HepG2 (cell line): ENCODE data around the gene MYO15A. TPM values are rescaled to one million over a fixed set of nuclear protein-coding genes. Genes with fewer than 3 reads are reported as not detected.

Experiments
- ATF2 ChIP-seq: sonication (generic); formaldehyde crosslinking; IDR thresholded peaks from 2 replicates; pipeline ENCODE4 v1.4.0; 2020; ENCODE audit warnings: missing genetic modification reagents
- CEBPB ChIP-seq: IDR thresholded peaks from 2 replicates; pipeline ENCODE4 v1.6.1; 2011; ENCODE audit warnings: low read depth, low read length, improper control_type of control experiment, borderline replicate concordance
- CTCF ChIP-seq: sonication (generic); formaldehyde crosslinking; IDR thresholded peaks from 2 replicates; pipeline ENCODE4 v1.5.0; 2020; ENCODE audit warnings: mild to moderate bottlenecking, missing genetic modification reagents, moderate library complexity
- GTF3A ChIP-seq: sonication (generic); formaldehyde crosslinking; conservative IDR thresholded peaks from 2 replicates; pipeline ENCODE4 v1.4.0; 2020; ENCODE audit warnings: mild to moderate bottlenecking, missing genetic modification reagents
- HNF4A ChIP-seq: sonication (generic); formaldehyde crosslinking; IDR thresholded peaks from 2 replicates; pipeline ENCODE4 v1.4.0; 2020; ENCODE audit warnings: missing genetic modification reagents
- KAT2B ChIP-seq: fragments of 150-350 bp; IDR thresholded peaks from 2 replicates; pipeline ENCODE4 v1.6.1; 2014; ENCODE audit warnings: low read depth, low read length, borderline replicate concordance
- KDM3A ChIP-seq: IDR thresholded peaks from 2 replicates; pipeline ENCODE4 v1.6.1; 2018; ENCODE audit warnings: low read depth, missing compliant biosample characterization
- MAFG ChIP-seq: sonication (generic); formaldehyde crosslinking; IDR thresholded peaks from 2 replicates; pipeline ENCODE4 v1.5.1; 2020; ENCODE audit warnings: mild to moderate bottlenecking, missing genetic modification reagents
- MTF1 ChIP-seq: sonication (generic); formaldehyde crosslinking; IDR thresholded peaks from 2 replicates; pipeline ENCODE4 v1.5.0; 2020; ENCODE audit warnings: missing genetic modification reagents
- NCOA5 ChIP-seq: sonication (generic); formaldehyde crosslinking; IDR thresholded peaks from 2 replicates; pipeline ENCODE4 v1.4.0; 2020; ENCODE audit warnings: missing genetic modification reagents
- PHB2 ChIP-seq: fragments of 450-650 bp; IDR thresholded peaks from 2 replicates; pipeline ENCODE4 v1.6.1; 2018; ENCODE audit not compliant: partially characterized antibody
- POLR2AphosphoS2 ChIP-seq: IDR thresholded peaks from 2 replicates; pipeline ENCODE4 v1.6.1; 2011; ENCODE audit warnings: low read depth, low read length, improper control_type of control experiment
- PRDM15 ChIP-seq: sonication (generic); formaldehyde crosslinking; IDR thresholded peaks from 2 replicates; pipeline ENCODE4 v1.4.0; 2020; ENCODE audit warnings: missing genetic modification reagents
- SIX4 ChIP-seq: sonication (generic); formaldehyde crosslinking; IDR thresholded peaks from 2 replicates; pipeline ENCODE4 v1.4.0; 2020; ENCODE audit warnings: missing genetic modification reagents
- SMAD9 ChIP-seq: sonication (generic); formaldehyde crosslinking; IDR thresholded peaks from 2 replicates; pipeline ENCODE4 v1.5.1; 2020; ENCODE audit warnings: mild to moderate bottlenecking, missing genetic modification reagents
- SRSF1 ChIP-seq: fragments of 200-400 bp; formaldehyde crosslinking; optimal IDR thresholded peaks from 2 replicates; pipeline ENCODE3; 2017; ENCODE audit warnings: mild to moderate bottlenecking, low read depth, low read length, moderate library complexity
- TCF7 ChIP-seq: sonication (generic); IDR thresholded peaks from 2 replicates; pipeline ENCODE4 v1.6.1; 2016; ENCODE audit warnings: antibody characterized with exemption, low read depth
- U2AF1 ChIP-seq: fragments of 200-400 bp; formaldehyde crosslinking; optimal IDR thresholded peaks from 2 replicates; pipeline ENCODE3; 2017; ENCODE audit warnings: mild to moderate bottlenecking, low read depth, low read length
- ZMAT5 ChIP-seq: sonication (generic); formaldehyde crosslinking; IDR thresholded peaks from 2 replicates; pipeline ENCODE4 v1.5.0; 2020; ENCODE audit warnings: mild to moderate bottlenecking, low read depth, missing genetic modification reagents, borderline replicate concordance
- ZNF275 ChIP-seq: sonication (generic); formaldehyde crosslinking; IDR thresholded peaks from 2 replicates; pipeline ENCODE4 v1.8.0; 2022; ENCODE audit warnings: missing genetic modification reagents, mild to moderate bottlenecking, inconsistent platforms, borderline replicate concordance
- ZNF644 ChIP-seq: IDR thresholded peaks from 2 replicates; pipeline ENCODE4 v1.6.1; 2016; ENCODE audit warnings: low read depth
- ZNF775 ChIP-seq: sonication (generic); formaldehyde crosslinking; IDR thresholded peaks from 2 replicates; pipeline ENCODE4 v1.4.0; 2020; ENCODE audit warnings: missing genetic modification reagents, mild to moderate bottlenecking, moderate library complexity, borderline replicate concordance
- ZZZ3 ChIP-seq: sonication (generic); formaldehyde crosslinking; IDR thresholded peaks from 2 replicates; pipeline ENCODE4 v1.4.0; 2020; ENCODE audit warnings: missing genetic modification reagents, mild to moderate bottlenecking, borderline replicate concordance
- polyA plus RNA-seq, 8 experiments: library from polyadenylated mRNA; depleted of rRNA in 3 of 8; stranded (reverse) in 7 of 8; unstranded in 1 of 8; fragments of >200 nt; fragmentation: Illumina TruSeq in 4 of 8; extraction: Trizol in 4 of 8; gene quantifications; 2 replicates each; pipeline versions ENCODE4 v1.2.1 to v1.2.3, GENCODE V29; 2011 to 2016; ENCODE audit warnings: low read depth in 4 of 8, missing spikeins in 1 of 8, mixed read lengths in 1 of 8; ENCODE audit not compliant: insufficient read depth in 1 of 8
- total RNA-seq, 5 experiments: library from RNA; depleted of rRNA; stranded (reverse); fragments of >200 nt; fragmentation: Illumina TruSeq; extraction: Trizol; gene quantifications; 2 replicates each; pipeline ENCODE4 v1.2.3, GENCODE V29; 2016; ENCODE audit warnings: low read depth in 1 of 5

Gene MYO15A
- total and polyA plus RNA-seq, 2 of the 13 experiments (the other 11 are each of a cell fraction or from before 2014, with no cell fraction given) = 0.07 to 0.20 TPM

- TF ChIP-seq CTCF = 0 out of 2 replicates have a peak, but pooled peaks have one; percentile 2
- no peak for TF ChIP-seq NCOA5 (CRISPR knock-in tag)
- TF ChIP-seq KDM3A = 0 out of 2 replicates have a peak, but pooled peaks have one; percentile 32
- TF ChIP-seq SMAD9 (CRISPR knock-in tag) = no peak
- TF ChIP-seq TCF7 = no peak
- TF ChIP-seq ZNF644 (CRISPR knock-in tag) = 0 out of 2 replicates have a peak, but pooled peaks have one; percentile 35
- no peak for TF ChIP-seq MTF1
- TF ChIP-seq ZMAT5 (CRISPR knock-in tag) = no peak
- no peak for TF ChIP-seq ZNF775 (CRISPR knock-in tag)
- no peak for TF ChIP-seq MAFG (CRISPR knock-in tag)
- no peak for TF ChIP-seq U2AF1
- no peak; the same call in 1 of the 2 replicates for TF ChIP-seq ATF2
- TF ChIP-seq SIX4 = no peak
- TF ChIP-seq GTF3A (CRISPR knock-in tag) = no peak
- TF ChIP-seq KAT2B = no peak
- no peak for TF ChIP-seq ZZZ3 (CRISPR knock-in tag)
- TF ChIP-seq ZNF275 (CRISPR knock-in tag) = no peak
- no peak for TF ChIP-seq PRDM15 (CRISPR knock-in tag)
- peak; percentile 94 for TF ChIP-seq HNF4A (CRISPR knock-in tag)
- TF ChIP-seq SRSF1 = no peak
- no peak for TF ChIP-seq PHB2
- no peak for TF ChIP-seq POLR2AphosphoS2
- TF ChIP-seq CEBPB = peak; percentile 95
Measured at GRCh38 chr17:18138065-18138749, 29.7 kb downstream of the MYO15A start (continued).
